NCI-H146 treated with DMSO at 0.1 percent for 48 hours (cell line): ENCODE results near the gene FAM72C.
"Not testable (repeated sequence)": the region's sequence is repeated elsewhere in the genome, so short reads cannot be mapped to it uniquely, and the experiment has no call there.

ENCODE experiments used
- DNase-seq: peaks from one replicate; lab custom pipeline; 2025; ENCODE audit not compliant: unreplicated experiment; lab: John Stamatoyannopoulos, UW

Gene FAM72C

GRCh38 chr1:143918552-143918951 lies 53.2 kb downstream of the FAM72C start:
- DNase-seq = not testable (repeated sequence)

- not testable (repeated sequence) for DNase-seq
Observed at GRCh38 chr1:143913705-143914104, 58.1 kb downstream of the FAM72C start.
